NT2/D1 (cell line): Measurements from ENCODE around the gene KLF11.

Source experiments
- DNase-seq: peaks from one replicate; pipeline ENCODE4 v3.0.0-alpha.2; 2011; ENCODE audit warnings: low read depth, low spot score
- H3K27me3 ChIP-seq: 2 replicates; pipeline ENCODE4 v1.6.0; 2011; ENCODE audit warnings: mild to moderate bottlenecking; ENCODE audit not compliant: insufficient read length, insufficient read depth
- H3K36me3 ChIP-seq: 2 replicates; pipeline ENCODE4 v1.6.1; 2011; ENCODE audit warnings: mild to moderate bottlenecking, low read length, mixed read lengths; ENCODE audit not compliant: insufficient read depth, insufficient read length
- H3K4me1 ChIP-seq: 2 replicates; pipeline ENCODE4 v1.5.1; 2011; ENCODE audit not compliant: insufficient read depth, insufficient read length
- H3K4me3 ChIP-seq: 2 replicates; pipeline ENCODE4 v1.5.1; 2011; ENCODE audit warnings: low read depth; ENCODE audit not compliant: insufficient read length
- H3K9ac ChIP-seq: 2 replicates; pipeline ENCODE4 v1.6.0; 2011; ENCODE audit warnings: low read depth; ENCODE audit not compliant: insufficient read length
- H3K9me3 ChIP-seq: 2 replicates; pipeline ENCODE4 v1.5.1; 2011; ENCODE audit warnings: mild to moderate bottlenecking, low read length; ENCODE audit not compliant: insufficient read depth
- SUZ12 ChIP-seq: IDR thresholded peaks from 2 replicates; pipeline ENCODE4 v1.6.1; 2011; ENCODE audit not compliant: insufficient read length, insufficient read depth; ENCODE audit errors: extremely low read depth
- YY1 ChIP-seq: IDR thresholded peaks from 2 replicates; pipeline ENCODE4 v1.6.1; 2011; ENCODE audit not compliant: insufficient read length, insufficient read depth
- ZNF274 ChIP-seq: IDR thresholded peaks from 2 replicates; pipeline ENCODE4 v1.6.1; 2011; ENCODE audit warnings: mild to moderate bottlenecking, low read depth, low read length

The KLF11 gene

DNA sequence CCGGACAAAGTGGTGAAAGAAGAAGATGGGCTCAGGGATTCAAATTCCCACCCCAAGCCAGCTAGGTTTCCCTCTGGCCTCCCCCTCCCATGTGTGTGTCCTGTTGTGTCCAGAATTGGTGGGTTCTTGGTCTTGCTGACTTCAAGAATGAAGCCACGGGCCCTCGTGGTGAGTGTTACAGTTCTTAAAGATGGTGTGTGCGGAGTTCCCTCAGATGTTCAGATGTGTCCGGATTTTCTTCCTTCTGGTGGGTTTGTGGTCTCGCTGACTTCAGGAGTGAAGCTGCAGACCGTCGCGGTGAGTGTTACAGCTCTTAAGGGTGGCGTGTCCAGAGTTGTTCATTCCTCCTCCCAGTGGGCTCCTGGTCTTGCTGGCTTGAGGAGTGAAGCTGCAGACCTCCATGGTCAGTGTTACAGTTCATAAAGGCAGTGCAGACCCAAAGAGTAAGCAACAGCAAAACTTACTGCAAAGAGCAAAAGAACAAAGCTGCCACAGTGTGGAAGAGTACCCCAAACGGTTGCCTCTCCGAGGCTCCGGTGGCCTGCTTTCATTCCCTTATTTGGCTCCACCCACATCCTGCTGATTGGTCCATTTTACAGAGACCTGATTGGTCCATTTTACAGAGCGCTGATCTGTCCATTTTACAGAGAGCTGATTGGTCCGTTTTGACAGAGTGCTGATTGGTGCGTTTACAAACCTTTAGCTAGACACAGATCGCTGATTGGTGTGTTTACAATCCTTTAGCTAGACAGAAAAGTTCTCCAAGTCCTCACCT is 37.7 kb upstream of the KLF11 start:
- TF ChIP-seq ZNF274 (no peak), YY1 (no peak), SUZ12 (no peak)
- H3K4me3 ChIP-seq: no peak overlapping the region
- no peak for DNase-seq
- no peaks in the 10 kb centered on the region for H3K36me3 ChIP-seq
- H3K4me1 ChIP-seq: peaks cover 6% of the 10 kb centered on the region
- H3K27me3 ChIP-seq: no peaks in the 10 kb centered on the region
- no peaks in the 10 kb centered on the region; the same call in 1 of the 2 replicates for H3K9me3 ChIP-seq
- H3K9ac ChIP-seq: no peak overlapping the region

- Histone ChIP-seq H3K4me3 (no peak overlapping the region), H3K36me3 (no peaks in the 10 kb centered on the region), H3K4me1 (peaks cover 6% of the 10 kb centered on the region), H3K9me3 (no peaks in the 10 kb centered on the region; the same call in 1 of the 2 replicates), H3K9ac (no peak overlapping the region), H3K27me3 (no peaks in the 10 kb centered on the region)
- no peak for DNase-seq
- no peak for TF ChIP-seq SUZ12
- no peak for TF ChIP-seq YY1
- TF ChIP-seq ZNF274: no peak
These were observed 36.9 kb upstream of the KLF11 start for GRCh38 chr2:10006236-10007161.

DNA sequence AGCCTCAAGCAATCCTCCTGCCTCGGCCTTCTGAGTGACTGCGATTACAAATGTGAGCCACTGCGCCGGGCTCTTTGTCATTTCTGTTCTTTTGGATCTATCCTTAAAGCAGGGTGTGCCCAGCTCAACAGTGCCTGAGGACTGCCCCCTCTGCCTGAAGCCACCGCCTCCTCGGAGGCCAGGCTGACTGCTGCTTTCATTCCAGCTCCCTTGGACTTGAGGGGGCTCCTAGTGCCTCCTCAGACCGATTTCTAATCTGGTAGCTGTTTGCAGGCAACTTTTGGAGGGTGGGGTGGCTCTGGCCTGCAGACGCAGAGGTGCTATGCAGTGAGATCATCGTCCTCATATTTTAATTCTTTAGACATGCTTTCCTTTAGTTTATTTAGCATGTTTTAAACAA is 35.9 kb upstream of the KLF11 start:
- TF ChIP-seq YY1 (no peak), SUZ12 (no peak), ZNF274 (no peak)
- no peak overlapping the region for H3K9ac ChIP-seq
- H3K4me1 ChIP-seq: peaks cover 6% of the 10 kb centered on the region
- no peak for DNase-seq
- no peak overlapping the region for H3K4me3 ChIP-seq
- no peaks in the 10 kb centered on the region for H3K36me3 ChIP-seq
- H3K27me3 ChIP-seq: no peaks in the 10 kb centered on the region
- no peaks in the 10 kb centered on the region; the same call in 1 of the 2 replicates for H3K9me3 ChIP-seq

- TF ChIP-seq YY1: no peak
- TF ChIP-seq SUZ12: no peak
- TF ChIP-seq ZNF274: no peak
- Histone ChIP-seq H3K27me3 (no peaks in the 10 kb centered on the region), H3K9ac (no peak overlapping the region), H3K9me3 (no peaks in the 10 kb centered on the region; the same call in 1 of the 2 replicates), H3K4me1 (peaks cover 6% of the 10 kb centered on the region), H3K4me3 (no peak overlapping the region), H3K36me3 (no peaks in the 10 kb centered on the region)
- no peak for DNase-seq
These were observed 35.2 kb upstream of the KLF11 start for GRCh38 chr2:10007921-10008808.

DNA sequence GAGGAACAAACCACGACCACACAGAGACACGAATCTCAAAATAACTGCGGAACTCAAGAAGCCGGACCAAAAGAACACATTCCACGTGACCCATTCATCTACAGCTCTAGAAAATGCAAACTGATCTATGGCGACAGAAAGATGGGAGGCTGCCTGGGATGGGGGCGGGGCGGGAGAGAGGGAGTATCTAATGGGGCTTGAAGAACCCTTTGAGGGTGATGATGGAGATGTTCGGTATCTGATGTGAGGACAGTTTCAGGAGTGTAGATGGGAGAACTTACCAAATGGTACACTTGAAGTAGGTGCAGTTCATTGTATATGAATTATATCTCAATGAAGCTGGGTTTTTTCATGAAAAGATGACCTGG is 34.6 kb upstream of the KLF11 start:
- Histone ChIP-seq H3K4me3 (no peak overlapping the region), H3K27me3 (no peaks in the 10 kb centered on the region), H3K36me3 (no peaks in the 10 kb centered on the region), H3K9ac (no peak overlapping the region), H3K9me3 (no peaks in the 10 kb centered on the region; the same call in 1 of the 2 replicates), H3K4me1 (peaks cover 6% of the 10 kb centered on the region)
- no peak for DNase-seq
- TF ChIP-seq ZNF274 (no peak), YY1 (no peak), SUZ12 (no peak)

GRCh38 chr2:10009271-10009810 is 34.0 kb upstream of the KLF11 start:
- Histone ChIP-seq H3K27me3 (no peaks in the 10 kb centered on the region), H3K4me3 (no peak overlapping the region), H3K36me3 (no peaks in the 10 kb centered on the region), H3K4me1 (peaks cover 6% of the 10 kb centered on the region), H3K9me3 (no peaks in the 10 kb centered on the region; the same call in 1 of the 2 replicates), H3K9ac (no peak overlapping the region)
- TF ChIP-seq YY1 (no peak), SUZ12 (no peak), ZNF274 (no peak)
- DNase-seq: no peak
